Skin of body (tissue), 2 donors: ENCODE data around the gene UMPS. TPM values are rescaled to one million over a fixed set of nuclear protein-coding genes. Genes with fewer than 3 reads are reported as not detected.
A peak's percentile ranks its signal among the peaks of the same experiment; 100 is the strongest.
"Not testable (repeated sequence)": the region's sequence is repeated elsewhere in the genome, so short reads cannot be mapped to it uniquely, and the experiment has no call there.

Experiments
- DNase-seq: peaks from one replicate; lab custom pipeline; 2025; lab: John Stamatoyannopoulos, UW
- total RNA-seq: library from RNA; depleted of rRNA; stranded (reverse); fragments of >200 nt; gene quantifications from one replicate; pipeline ENCODE4 v1.2.3, GENCODE V29; 2014

UMPS gene
- total RNA-seq, 1 donor from 2014 or later = 25.7 TPM

- DNase-seq = not testable (repeated sequence)
These were observed 23.0 kb upstream of the UMPS start for GRCh38 chr3:124707223-124707622.

GRCh38 chr3:124707656-124708062 is 22.6 kb upstream of the UMPS start:
- peak; percentile 12 for DNase-seq

- DNase-seq = peak; percentile 52
These were observed 15.9 kb upstream of the UMPS start for GRCh38 chr3:124714223-124714853.

- DNase-seq = no peak
These were observed 7.7 kb upstream of the UMPS start for GRCh38 chr3:124722589-124722988.

GRCh38 chr3:124730941-124731297 is 667 bp downstream of the UMPS start:
- no peak for DNase-seq

GRCh38 chr3:124731760-124732159 is 1.5 kb downstream of the UMPS start:
- DNase-seq = no peak

- DNase-seq = no peak
These were observed 10.8 kb downstream of the UMPS start for GRCh38 chr3:124741027-124741426.

GRCh38 chr3:124745756-124746155 is 15.5 kb downstream of the UMPS start:
- no peak for DNase-seq

GRCh38 chr3:124747111-124747981 is 17.1 kb downstream of the UMPS start:
- DNase-seq = no peak

GRCh38 chr3:124748560-124749198 is 18.4 kb downstream of the UMPS start:
- DNase-seq = no peak

GRCh38 chr3:124749877-124750276 is 19.6 kb downstream of the UMPS start:
- not testable (repeated sequence) for DNase-seq

GRCh38 chr3:124751501-124751900 is 21.2 kb downstream of the UMPS start:
- no peak for DNase-seq

- DNase-seq = no peak
These were observed 21.8 kb downstream of the UMPS start for GRCh38 chr3:124752051-124752450.

- not testable (repeated sequence) for DNase-seq
These were observed 27.7 kb downstream of the UMPS start for GRCh38 chr3:124757926-124758325.

- DNase-seq = no peak
These were observed 28.8 kb downstream of the UMPS start for GRCh38 chr3:124758851-124759635.

GRCh38 chr3:124759666-124760401 is 29.6 kb downstream of the UMPS start:
- DNase-seq = no peak

- no peak for DNase-seq
These were observed 30.3 kb downstream of the UMPS start for GRCh38 chr3:124760601-124761000.

- peak; percentile 86 for DNase-seq
These were observed 31.1 kb downstream of the UMPS start for GRCh38 chr3:124761250-124761796.

- DNase-seq = no peak
These were observed 31.8 kb downstream of the UMPS start for GRCh38 chr3:124761935-124762660.

- no peak for DNase-seq
These were observed 32.4 kb downstream of the UMPS start for GRCh38 chr3:124762661-124763011.
